ENCODE results near the gene SMARCD2. TPM values are rescaled to one million over a fixed set of nuclear protein-coding genes. Genes with fewer than 3 reads are reported as not detected.

Gene SMARCD2
- polyA plus RNA-seq, 1 donor from 2014 or later = 33.2 TPM

DNA sequence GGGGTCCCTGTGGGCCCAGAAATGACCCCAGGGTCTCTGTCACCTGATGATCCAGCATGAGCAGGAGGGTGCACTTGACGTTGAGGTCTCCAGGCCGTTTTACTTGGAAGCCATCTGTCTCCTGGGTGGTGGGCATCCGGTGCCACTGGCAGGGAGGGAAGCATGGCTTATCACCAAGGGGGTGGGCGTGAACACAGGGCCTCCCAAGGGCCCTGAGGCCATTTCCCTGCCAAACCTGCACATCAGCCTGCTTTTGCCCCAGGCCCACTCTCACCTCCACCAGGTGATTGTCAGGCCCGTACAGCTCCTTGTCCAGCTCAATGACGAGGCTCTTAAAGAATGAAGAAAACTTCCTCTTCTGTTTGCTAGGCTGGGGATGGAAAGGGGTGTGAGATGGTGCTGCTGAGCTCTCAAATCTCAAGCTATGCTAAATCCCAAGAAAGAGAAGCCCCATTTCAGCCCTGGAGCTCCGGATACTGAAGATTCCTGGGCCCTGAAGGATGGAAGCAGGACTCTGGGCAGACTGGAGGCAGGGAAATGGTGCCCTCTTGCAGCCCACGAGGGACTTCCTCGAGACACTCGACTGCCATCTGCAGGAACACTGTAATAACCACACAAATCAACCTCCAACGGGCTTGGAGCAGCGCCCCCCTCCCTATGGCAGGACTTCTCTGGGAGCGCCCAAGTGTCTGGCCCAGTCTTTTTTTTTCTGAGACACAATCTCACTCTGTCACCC, 7.9 kb downstream of the SMARCD2 start:
- no peaks in the 10 kb centered on the region for H3K9me3 ChIP-seq (ENCODE audit: low read length)
- no peak overlapping the region for H3K4me2 ChIP-seq (ENCODE audit: low read length)
- no peaks in the 10 kb centered on the region for H4K20me1 ChIP-seq (ENCODE audit: insufficient read depth)
- no peak overlapping the region for H3K4me3 ChIP-seq (ENCODE audit: low read length)
- peaks cover 1% of the 10 kb centered on the region for H3K79me2 ChIP-seq (replicated peaks; ENCODE audit: insufficient read depth, low read length)
- no peaks in the 10 kb centered on the region for H3K36me3 ChIP-seq (ENCODE audit: insufficient read depth, low read length)
- TF ChIP-seq, protein P1, sequence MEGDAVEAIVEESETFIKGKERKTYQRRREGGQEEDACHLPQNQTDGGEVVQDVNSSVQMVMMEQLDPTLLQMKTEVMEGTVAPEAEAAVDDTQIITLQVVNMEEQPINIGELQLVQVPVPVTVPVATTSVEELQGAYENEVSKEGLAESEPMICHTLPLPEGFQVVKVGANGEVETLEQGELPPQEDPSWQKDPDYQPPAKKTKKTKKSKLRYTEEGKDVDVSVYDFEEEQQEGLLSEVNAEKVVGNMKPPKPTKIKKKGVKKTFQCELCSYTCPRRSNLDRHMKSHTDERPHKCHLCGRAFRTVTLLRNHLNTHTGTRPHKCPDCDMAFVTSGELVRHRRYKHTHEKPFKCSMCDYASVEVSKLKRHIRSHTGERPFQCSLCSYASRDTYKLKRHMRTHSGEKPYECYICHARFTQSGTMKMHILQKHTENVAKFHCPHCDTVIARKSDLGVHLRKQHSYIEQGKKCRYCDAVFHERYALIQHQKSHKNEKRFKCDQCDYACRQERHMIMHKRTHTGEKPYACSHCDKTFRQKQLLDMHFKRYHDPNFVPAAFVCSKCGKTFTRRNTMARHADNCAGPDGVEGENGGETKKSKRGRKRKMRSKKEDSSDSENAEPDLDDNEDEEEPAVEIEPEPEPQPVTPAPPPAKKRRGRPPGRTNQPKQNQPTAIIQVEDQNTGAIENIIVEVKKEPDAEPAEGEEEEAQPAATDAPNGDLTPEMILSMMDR (IDR thresholded peaks at IDR 0.05; ENCODE audit: poor library complexity, severe bottlenecking) = peak; percentile 42
- no peak for TF ChIP-seq SMC3 (conservative IDR thresholded peaks at IDR 0.05; ENCODE audit: poor library complexity)
- H2AFZ ChIP-seq (ENCODE audit: low read depth, low read length) = no peak overlapping the region
- H3K27ac ChIP-seq (ENCODE audit: low read length) = no peak overlapping the region
- no peak overlapping the region for H3K9ac ChIP-seq (ENCODE audit: low read length)
- no peaks in the 10 kb centered on the region for H3K27me3 ChIP-seq (ENCODE audit: insufficient read depth, low read depth, low read length)
- H3F3A ChIP-seq (ENCODE audit: insufficient read depth, low read length, poor library complexity, severe bottlenecking) = no peaks in the 10 kb centered on the region
- H3K9me2 ChIP-seq (ENCODE audit: insufficient read depth, low read length) = no peaks in the 10 kb centered on the region

DNA sequence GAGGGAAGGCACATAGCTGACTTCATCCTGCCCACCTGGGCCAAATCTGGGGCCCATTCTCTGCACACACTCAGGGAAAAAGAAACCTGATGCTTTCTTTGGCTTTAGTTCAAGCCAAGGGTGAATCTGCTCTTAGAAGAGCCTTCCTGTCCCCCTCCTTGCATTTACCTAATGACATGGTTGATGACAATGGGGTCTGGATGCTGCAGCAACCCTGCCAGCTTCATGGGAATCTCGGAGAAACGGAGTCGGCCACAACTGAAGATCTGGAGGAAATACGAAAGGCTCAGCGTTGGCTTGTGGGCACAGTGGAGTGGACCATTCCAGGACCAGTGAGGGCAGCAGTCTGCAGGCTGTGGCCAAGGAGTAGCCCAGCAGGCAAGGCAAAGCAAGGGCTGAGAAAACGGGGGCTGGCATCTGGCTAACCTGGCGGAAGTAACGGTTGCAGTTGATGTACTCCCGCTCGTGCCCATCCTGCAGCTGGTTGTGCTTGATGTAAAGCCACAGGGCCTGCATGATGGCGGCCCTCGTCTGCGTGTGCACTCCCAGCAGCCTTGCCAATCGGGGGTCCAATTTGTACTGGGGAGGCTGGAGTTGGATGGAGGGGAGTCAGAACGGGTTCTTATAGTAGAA, 8.6 kb downstream of the SMARCD2 start:
- no peaks in the 10 kb centered on the region for H4K20me1 ChIP-seq (ENCODE audit: insufficient read depth)

DNA sequence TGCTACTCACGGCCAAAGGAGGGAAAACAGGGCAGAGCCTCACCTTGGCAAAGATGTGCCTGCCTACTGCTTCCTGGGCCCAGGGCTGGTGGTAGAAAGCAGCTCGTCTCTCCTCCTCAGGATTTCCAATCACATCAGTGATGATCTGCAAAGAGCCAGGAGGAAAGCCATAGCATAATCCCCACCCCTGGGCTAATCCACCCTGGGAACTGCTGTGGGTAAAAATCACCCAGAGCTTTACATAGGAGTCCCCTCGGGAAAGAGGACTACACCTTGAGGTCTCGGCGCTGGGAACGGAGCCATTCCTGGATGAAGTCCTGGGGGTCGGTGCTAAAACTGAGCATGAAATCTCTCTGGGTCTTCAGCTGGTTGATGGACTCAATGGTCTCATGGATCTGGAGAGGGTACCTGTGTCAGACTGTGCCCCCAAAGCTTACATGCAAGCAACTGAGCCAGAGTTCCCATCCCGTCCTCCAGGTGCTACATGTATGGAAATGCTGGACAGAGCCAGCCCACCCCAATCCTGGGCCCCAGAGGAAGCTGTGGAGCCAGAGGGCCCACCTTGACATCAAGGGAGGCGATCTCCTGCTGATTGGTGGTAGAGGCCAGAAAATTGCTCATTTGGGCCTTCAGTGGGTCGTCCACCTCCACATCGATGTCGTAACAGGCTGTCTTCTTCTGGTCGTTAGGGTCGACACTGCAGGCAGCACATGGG, 9.3 kb downstream of the SMARCD2 start:
- Histone ChIP-seq H3K4me2 (ENCODE audit: low read length) (no peak overlapping the region), H3K9me3 (ENCODE audit: low read length) (no peaks in the 10 kb centered on the region), H3K27me3 (ENCODE audit: insufficient read depth, low read depth, low read length) (no peaks in the 10 kb centered on the region), H3K27ac (ENCODE audit: low read length) (no peak overlapping the region), H4K20me1 (ENCODE audit: insufficient read depth) (no peaks in the 10 kb centered on the region), H3K9me2 (ENCODE audit: insufficient read depth, low read length) (no peaks in the 10 kb centered on the region), H3K36me3 (ENCODE audit: insufficient read depth, low read length) (no peaks in the 10 kb centered on the region), H3K4me3 (ENCODE audit: low read length) (no peak overlapping the region), H3K79me2 (replicated peaks; ENCODE audit: insufficient read depth, low read length) (peaks cover 15% of the 10 kb centered on the region), H2AFZ (ENCODE audit: low read depth, low read length) (no peak overlapping the region), H3K9ac (ENCODE audit: low read length) (no peak overlapping the region), H3F3A (ENCODE audit: insufficient read depth, low read length, poor library complexity, severe bottlenecking) (peaks cover 1% of the 10 kb centered on the region)
- TF ChIP-seq, protein P1 (IDR thresholded peaks at IDR 0.05; ENCODE audit: poor library complexity, severe bottlenecking) = no peak
- TF ChIP-seq MXI1 (conservative IDR thresholded peaks at IDR 0.05; ENCODE audit: poor library complexity, severe bottlenecking) (no peak), EP300 (conservative IDR thresholded peaks at IDR 0.05; ENCODE audit: poor library complexity, severe bottlenecking) (no peak), TAF1 (IDR thresholded peaks at IDR 0.05; ENCODE audit: low read depth) (no peak), SMC3 (conservative IDR thresholded peaks at IDR 0.05; ENCODE audit: poor library complexity) (no peak), RAD21 (conservative IDR thresholded peaks at IDR 0.05) (no peak), EZH2 (IDR thresholded peaks at IDR 0.05; ENCODE audit: borderline replicate concordance, insufficient read depth, low read length, poor library complexity, severe bottlenecking) (no peak), POLR2AphosphoS5 (IDR thresholded peaks at IDR 0.05) (no peak)

More for the DNA sequence above, 8.6 kb downstream of the SMARCD2 start:
- Histone ChIP-seq H3K9me2 (ENCODE audit: insufficient read depth, low read length) (no peaks in the 10 kb centered on the region), H3K27ac (ENCODE audit: low read length) (no peak overlapping the region), H3K4me3 (ENCODE audit: low read length) (no peak overlapping the region), H3K27me3 (ENCODE audit: insufficient read depth, low read depth, low read length) (no peaks in the 10 kb centered on the region), H3K9ac (ENCODE audit: low read length) (no peak overlapping the region), H2AFZ (ENCODE audit: low read depth, low read length) (no peak overlapping the region), H3K4me2 (ENCODE audit: low read length) (no peak overlapping the region), H3K36me3 (ENCODE audit: insufficient read depth, low read length) (no peaks in the 10 kb centered on the region), H3K9me3 (ENCODE audit: low read length) (no peaks in the 10 kb centered on the region), H3F3A (ENCODE audit: insufficient read depth, low read length, poor library complexity, severe bottlenecking) (no peaks in the 10 kb centered on the region), H3K79me2 (replicated peaks; ENCODE audit: insufficient read depth, low read length) (peaks cover 9% of the 10 kb centered on the region)
- TF ChIP-seq POLR2AphosphoS5 (IDR thresholded peaks at IDR 0.05) (no peak), TAF1 (IDR thresholded peaks at IDR 0.05; ENCODE audit: low read depth) (no peak), EP300 (conservative IDR thresholded peaks at IDR 0.05; ENCODE audit: poor library complexity, severe bottlenecking) (no peak), MXI1 (conservative IDR thresholded peaks at IDR 0.05; ENCODE audit: poor library complexity, severe bottlenecking) (no peak)
- TF ChIP-seq, protein P1 (IDR thresholded peaks at IDR 0.05; ENCODE audit: poor library complexity, severe bottlenecking) = no peak

Measured in neural cell (in vitro differentiated cells).